T1000 (cell line): Measurements from ENCODE around the gene PDE11A.
A peak's percentile ranks its signal among the peaks of the same experiment; 100 is the strongest.

Experiments
- DNase-seq: peaks from one replicate; lab custom pipeline; 2025; ENCODE audit warnings: mixed read lengths; lab: John Stamatoyannopoulos, UW

PDE11A gene

DNA sequence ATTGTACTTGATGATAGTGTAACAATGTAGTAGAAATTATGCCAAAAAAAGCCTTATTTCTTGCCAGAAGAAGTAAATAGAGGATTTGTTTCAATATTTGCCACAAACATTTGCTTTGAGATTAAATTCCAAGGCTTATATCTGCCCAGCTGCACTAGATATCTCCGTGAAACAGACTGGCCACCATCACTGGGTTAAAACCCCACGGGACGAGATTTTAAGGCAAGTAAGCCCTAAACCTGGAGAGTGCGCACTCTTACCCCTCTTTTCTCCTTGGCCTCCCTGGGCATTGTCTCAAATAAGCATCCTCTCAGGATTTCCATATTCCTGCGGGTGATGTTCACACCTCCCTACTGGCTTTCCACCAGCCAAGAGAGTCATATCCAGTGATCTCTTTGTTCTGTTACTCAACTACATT lies 345.6 kb downstream of the PDE11A start:
- DNase-seq, result no peak

DNA sequence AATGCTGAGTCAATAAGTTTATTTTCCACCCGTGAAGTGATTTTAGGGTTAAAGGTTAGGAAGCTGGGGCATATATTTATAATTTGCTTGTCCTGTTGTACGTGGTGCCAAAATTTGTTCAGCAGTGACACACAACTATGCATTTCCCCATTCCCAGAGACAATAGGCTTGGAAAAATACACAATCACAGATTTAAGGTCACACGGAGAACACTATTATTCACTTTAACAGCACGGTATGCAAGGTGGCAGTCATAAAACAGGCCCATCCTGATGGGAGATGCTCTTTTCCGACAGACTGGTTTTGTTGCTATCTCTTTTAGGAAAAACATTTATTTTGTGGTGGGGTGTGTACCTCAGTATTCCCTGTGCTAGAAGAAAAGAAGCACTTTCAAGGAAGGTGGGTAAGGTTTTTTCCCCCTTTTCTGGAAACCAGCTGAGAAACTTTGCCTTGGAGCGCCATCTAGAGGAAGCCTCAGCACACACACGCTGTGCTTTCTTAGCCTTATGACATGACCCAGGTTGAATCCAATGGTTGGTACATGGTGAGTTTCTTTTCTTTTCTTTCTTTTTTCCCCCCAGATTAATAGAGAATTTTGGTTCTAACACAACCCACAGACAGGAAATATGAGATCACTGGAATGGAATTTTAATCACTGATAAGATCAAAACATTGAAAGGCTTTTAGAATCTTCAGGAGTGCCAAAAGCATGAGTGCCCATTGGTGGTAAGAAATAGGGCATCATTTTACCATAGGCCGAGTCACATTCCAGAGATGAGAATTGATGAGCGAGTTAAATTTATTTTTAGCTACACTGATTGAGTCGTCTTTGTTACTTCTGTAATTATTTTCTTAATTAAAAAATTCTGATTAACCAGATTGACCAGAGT lies 347.9 kb downstream of the PDE11A start:
- DNase-seq, result peak; percentile 5

DNA sequence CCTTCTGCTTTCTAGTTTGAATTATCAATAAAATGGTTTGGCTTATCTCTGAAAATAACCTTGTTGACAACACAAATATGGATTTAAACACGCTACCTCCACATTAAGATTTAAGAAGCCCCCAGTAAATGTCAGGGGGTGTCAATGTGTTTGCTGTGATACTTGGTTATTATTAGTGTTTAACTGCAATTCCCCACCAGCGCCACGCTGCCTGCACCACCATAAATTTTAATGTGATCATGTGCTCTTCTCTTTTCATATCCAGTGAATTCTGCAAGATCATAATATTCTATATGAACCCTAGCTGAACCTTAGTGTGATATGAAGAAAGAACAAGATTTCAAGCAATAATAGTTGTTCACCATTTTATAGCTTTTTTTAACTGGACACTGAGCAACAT lies 349.3 kb downstream of the PDE11A start:
- no peak for DNase-seq

DNA sequence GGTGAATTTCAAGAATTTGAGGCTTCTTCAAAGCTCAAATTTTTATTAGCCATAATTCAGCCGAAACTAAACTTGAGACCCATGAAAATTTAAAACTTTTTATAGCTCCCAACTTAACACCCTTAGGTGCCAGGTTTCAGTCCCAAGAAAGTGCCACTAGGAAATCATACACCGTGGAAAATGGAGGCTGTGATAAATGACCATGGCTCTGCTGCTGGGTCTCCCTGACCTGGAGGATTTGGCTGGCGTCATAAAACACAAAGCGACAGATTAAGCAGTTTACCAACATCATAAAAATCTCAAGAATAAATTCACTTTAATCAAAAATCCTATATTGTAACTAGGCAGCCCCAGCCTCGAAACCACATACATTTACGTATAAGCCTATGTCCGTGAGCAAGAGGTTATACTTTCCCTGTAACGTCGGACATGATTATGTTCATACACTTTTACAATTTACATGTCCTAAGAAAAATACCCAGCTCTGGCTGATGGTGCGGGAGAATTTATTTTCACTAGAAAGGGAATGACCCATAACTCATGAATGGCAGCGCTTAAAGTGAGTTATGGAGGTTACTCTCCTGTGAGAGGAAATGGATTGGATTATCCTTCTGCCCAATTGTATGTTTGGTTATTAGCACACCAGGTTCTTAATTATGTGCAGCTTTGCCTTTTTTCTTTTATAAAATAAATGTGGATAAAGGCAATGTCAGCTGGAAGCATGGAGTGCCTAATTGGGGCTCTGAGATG lies 350.6 kb downstream of the PDE11A start:
- DNase-seq, result no peak

DNA sequence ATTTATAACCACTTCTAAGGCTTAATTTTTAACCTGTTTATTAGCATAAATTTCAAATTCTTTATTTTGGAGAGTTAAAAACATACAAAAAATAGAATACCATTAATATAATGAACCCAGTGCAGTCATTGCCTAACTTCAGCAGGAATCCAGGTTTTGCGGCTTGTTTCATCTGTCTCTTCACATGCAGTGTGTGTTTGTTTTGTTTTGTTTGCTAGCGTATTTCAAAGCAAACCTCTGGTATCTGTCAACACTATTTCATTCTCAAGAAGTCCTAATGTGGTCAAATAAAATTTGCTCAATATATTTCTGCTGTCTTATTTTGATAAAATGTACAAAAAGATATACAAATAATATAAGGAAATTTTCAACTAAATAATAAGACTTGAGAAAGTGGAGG lies 351.5 kb downstream of the PDE11A start:
- no peak for DNase-seq

DNA sequence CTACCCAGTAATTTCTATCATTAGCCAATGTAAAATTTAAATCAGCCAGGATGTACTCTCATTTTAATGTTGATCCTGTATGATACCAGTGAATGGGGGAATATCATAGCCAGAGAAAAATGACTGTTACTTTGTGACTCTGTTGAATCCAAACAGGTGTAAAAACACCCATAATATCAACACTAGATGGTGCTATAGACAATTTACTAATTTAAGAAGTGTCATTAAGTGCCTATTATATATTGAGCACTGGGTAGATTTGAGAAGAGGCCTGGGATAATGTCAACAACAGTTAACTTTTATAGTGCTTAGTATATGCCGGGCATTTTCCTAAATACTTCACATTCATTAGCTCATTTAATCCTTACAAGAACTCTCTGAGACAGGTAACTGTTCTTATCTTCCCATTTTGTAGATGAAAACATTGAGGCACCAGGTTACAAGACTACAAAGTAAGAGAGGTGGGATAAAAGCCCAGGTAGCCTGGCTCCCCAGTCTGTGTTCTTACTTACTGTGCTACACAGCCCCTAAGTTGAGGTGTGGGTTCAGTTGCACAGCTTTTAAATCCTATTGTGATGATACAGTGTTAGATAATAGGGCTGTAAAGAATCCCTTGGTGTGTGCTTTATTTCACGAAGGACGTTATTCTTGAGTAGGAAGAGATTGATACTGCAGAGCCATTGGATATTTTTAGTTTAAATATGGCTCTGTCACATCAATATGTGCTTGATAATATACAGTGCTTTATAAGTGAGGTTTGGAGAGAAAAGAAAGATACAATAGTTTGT lies 354.6 kb downstream of the PDE11A start:
- no peak for DNase-seq

DNA sequence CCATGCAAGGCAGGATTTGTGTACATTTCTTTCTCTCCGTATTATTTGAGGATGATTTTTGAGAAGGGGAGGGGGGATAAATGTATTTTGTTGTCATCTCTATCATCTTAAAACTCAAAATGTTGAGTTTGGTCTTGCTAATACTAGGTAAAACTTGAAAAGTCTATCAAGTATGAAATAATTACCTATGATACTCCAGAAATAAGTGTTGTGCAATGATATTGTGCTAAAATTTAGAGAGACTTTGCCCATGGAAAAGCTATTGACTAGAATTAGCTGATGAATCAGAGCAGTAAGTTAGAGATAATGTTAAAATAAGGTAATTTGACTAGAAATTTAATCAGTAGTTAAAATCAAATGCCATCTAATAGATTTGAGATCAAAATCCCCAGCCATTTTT lies 356.1 kb downstream of the PDE11A start:
- no peak for DNase-seq

DNA sequence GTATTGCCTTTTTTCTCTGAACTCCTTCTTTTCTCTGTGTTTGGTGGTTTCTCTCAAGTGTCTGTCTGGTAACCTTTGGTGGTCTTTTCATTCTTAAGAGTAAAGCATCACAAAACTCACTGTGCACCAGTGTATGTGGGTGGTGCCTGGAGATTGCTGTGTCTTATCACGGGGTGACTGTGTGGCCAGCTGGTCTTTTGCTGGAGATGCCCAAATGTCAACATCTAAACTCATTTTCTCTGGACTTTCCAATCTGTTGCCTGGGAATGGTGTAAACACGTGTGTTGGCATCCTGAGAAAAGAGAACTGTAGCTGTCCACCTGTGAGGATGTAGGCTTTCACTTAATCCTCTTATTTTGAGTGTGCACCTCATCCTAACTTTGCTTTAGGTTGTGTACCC lies 356.8 kb downstream of the PDE11A start:
- DNase-seq, result no peak

- DNase-seq, result no peak
These were observed 357.9 kb downstream of the PDE11A start for GRCh38 chr2:177714704-177715103.

DNA sequence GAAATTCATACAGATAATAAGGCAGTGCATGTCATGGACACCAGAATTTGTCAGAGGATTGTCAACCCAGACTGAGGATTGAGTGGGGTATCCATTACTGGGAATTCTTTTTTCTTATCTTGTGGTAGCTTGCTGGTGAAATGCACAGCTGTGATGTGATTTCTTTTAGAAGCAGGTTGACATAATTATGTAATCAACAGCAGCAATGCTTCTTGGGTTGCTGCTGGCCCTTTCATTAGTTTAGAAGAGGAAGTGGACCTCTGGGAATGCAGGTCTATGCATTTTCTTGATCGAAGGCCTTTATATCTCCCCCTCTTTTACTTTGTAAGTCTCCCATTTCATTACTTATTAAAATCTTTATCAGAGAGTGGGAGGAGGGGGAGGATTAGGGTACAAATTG lies 360.1 kb downstream of the PDE11A start:
- DNase-seq, result no peak

DNA sequence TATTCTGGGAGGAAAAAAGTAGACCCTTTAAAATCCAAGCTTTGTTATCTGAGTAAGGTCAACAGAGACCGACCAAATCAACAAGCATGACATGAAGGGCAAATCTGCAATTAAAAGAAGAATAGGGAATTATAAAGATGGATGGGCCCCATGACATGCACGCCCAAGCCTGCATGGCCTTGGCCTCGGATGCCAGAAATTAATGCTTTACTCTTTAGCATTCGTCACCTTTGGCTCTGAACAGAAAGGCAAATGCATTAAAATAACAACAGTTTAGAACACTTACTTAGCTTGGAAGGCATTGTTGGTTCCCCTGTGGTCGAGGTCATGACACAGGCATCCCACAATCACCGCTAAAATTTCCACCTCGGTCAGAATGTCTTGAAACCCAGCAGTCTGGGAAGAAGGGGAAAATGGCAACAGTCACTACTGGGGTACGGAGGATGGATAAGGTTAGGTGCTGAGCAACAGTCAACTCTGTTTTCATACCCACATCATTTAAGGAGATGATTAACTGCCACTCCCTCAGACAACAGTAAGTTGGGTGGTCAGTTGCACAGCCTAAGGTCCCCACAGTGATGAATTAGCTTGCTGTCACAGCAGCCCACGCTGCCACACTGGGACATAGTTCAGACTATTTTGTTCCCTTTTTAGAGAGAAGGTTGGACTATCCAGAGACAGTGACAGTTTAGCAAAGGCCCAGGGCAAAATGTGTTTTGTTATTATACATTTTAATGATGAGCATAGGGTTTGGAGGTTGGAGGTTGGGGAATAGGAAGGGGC lies 360.9 kb downstream of the PDE11A start:
- DNase-seq, result no peak

DNA sequence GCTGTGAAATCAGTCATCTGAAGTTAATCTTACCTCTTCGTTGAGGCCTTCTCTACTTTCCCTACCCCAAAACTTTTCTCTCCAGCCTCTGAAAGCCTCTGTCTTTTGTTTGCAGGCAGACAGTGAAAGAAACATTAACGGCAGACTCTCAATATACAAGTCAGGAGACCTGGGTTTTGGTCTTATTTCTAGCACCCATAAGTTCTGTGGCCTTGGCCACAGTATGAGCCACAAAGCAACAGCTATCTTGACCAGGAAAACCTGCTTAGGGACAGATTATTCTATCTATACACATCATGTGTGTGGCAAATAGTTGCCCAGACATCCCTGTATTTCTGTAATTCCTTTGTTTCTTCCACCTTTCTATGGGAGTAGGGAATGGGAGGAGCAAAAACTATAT lies 361.7 kb downstream of the PDE11A start:
- DNase-seq, result no peak

DNA sequence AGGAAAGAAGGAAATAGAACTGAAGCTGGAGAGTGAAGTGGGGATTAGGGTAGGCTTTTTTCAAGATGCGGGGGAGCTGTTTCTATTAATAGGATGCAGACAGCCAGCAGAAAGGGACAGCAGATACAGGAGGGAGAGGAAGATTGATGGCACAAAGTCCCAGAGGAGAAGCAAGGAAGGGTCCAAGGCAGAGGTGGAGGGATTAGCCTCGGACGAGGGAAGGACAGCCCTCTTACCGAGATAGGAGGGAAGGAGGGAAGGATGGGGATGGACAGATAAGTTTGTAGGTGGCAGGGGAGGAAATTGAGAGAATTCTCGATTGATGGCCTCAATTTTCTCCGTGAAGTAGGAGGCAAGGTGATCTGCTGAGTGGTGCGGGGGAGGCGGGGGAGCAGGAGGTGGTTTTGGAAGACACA lies 362.6 kb downstream of the PDE11A start:
- DNase-seq, result no peak

GRCh38 chr2:177708660-177709444 lies 363.7 kb downstream of the PDE11A start:
- DNase-seq, result no peak

DNA sequence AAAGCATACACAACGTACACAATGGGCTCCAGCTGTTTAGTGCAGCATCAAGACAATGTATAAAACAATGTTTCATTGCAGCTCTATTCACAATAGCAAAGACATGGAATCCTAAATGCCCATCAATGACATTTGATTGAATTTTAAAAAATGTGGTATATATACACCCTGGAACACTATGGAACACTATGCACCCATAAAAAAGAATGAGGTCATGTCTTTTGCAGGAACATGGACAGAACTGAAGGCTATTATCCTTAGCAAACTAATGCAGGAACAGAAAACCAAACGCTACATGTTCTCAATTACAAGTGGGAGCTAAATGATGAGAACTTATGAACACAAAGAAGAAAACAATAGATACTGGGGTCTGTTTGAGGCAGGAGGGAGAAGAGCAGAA lies 364.5 kb downstream of the PDE11A start:
- DNase-seq, result no peak

GRCh38 chr2:177705511-177706173 lies 366.9 kb downstream of the PDE11A start:
- DNase-seq, result no peak

GRCh38 chr2:177703159-177703558 lies 369.4 kb downstream of the PDE11A start:
- no peak for DNase-seq

- no peak for DNase-seq
These were observed 374.3 kb downstream of the PDE11A start for GRCh38 chr2:177698281-177698680.

- no peak for DNase-seq
These were observed 378.2 kb downstream of the PDE11A start for GRCh38 chr2:177694348-177694747.

DNA sequence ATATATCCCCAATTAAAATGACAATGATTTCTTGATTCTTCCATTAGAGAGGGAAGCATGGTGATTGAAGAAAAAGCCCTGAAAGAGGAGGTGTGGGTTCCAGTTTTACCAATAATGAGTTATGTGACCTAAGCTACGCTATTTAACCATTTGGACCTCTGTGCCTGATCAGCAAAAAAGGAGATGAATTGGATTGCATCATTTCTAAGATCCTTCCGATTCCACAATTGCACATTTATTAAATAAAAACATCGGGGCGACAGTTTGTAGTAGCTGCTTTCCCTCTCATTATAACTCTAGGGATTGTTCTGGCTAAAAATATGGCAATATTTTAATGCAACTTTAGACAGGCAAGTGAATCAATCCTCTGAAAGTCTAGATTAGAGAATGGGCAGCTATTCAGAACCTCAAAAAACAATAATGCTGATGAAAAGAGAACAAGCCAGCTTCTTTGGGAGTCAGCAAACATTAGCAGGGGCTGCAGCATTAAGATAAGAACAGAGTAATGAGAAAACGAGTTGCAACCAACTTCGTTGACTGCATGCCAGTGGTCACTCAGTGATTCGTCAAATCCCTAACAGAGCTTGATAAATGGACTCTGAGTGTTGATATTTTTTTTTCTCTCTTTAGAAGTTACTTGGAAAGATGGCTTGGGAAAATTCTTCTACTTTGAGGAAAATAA lies 378.8 kb downstream of the PDE11A start:
- no peak for DNase-seq
